ENCODE measurements around the gene LRBA.

Gene LRBA

DNA sequence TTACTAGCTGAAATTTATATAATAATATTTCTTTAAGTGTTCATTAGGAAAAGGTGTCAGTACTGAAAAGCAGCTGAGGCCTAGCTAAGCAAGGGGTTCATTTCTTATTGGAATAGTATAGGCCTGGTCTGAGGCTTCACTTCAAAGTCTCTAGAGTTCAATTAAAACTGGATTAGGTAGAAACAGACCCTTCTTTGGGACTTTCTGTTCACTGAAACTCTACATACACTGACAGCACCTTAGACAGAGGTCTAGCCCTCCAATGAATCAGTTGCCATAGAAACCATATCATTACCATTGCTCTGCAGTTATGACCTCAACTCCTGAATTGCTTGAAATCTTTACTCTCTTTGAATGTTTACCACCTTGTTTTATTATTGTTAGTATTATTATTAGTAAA, 519.5 kb downstream of the LRBA start:
- H3K9me3 ChIP-seq (ENCODE audit: control insufficient read depth, insufficient read depth, low read length), result no peaks in the 10 kb centered on the region
- H3K4me1 ChIP-seq (ENCODE audit: control insufficient read depth, insufficient read depth, low read length), result no peaks in the 10 kb centered on the region
- H3K27me3 ChIP-seq (ENCODE audit: control insufficient read depth, insufficient read depth, low read length), result no peaks in the 10 kb centered on the region
- no peak overlapping the region for H3K4me3 ChIP-seq (ENCODE audit: low read length)
- no peak for DNase-seq (ENCODE audit: low read depth, low spot score)
- no peak overlapping the region for H3K27ac ChIP-seq (ENCODE audit: low read length)
- no peaks in the 10 kb centered on the region for H3K36me3 ChIP-seq (ENCODE audit: control insufficient read depth, insufficient read depth, low read length)

DNA sequence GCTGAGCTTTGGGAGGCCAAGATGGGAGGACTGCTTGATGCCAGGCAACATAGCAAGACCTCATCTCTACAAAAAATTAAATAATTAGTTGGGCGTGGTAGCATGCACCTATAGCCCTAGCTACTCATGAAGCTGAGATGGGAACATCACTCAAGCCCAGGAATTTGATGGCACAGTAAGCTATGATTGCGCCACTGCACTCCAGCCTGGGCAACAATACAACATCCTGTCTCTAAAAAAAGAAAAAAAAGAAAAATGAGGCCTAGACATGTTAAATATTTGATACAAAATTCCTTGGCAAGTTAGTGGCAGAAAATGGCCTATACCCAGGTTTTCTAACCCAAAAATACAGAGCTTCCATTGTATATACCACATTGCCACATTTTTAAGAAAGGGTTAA, 521.2 kb downstream of the LRBA start:
- WGBS (ENCODE audit: insufficient coverage, insufficient read length), result no CpG with 5 or more reads among the region's 2 CpGs
- H3K9me3 ChIP-seq (ENCODE audit: control insufficient read depth, insufficient read depth, low read length), result no peaks in the 10 kb centered on the region
- H3K36me3 ChIP-seq (ENCODE audit: control insufficient read depth, insufficient read depth, low read length), result no peaks in the 10 kb centered on the region
- no peaks in the 10 kb centered on the region for H3K27me3 ChIP-seq (ENCODE audit: control insufficient read depth, insufficient read depth, low read length)
- no peaks in the 10 kb centered on the region for H3K4me1 ChIP-seq (ENCODE audit: control insufficient read depth, insufficient read depth, low read length)
- H3K27ac ChIP-seq (ENCODE audit: low read length), result no peak overlapping the region
- DNase-seq (ENCODE audit: low read depth, low spot score), result no peak
- no peak overlapping the region for H3K4me3 ChIP-seq (ENCODE audit: low read length)

DNA sequence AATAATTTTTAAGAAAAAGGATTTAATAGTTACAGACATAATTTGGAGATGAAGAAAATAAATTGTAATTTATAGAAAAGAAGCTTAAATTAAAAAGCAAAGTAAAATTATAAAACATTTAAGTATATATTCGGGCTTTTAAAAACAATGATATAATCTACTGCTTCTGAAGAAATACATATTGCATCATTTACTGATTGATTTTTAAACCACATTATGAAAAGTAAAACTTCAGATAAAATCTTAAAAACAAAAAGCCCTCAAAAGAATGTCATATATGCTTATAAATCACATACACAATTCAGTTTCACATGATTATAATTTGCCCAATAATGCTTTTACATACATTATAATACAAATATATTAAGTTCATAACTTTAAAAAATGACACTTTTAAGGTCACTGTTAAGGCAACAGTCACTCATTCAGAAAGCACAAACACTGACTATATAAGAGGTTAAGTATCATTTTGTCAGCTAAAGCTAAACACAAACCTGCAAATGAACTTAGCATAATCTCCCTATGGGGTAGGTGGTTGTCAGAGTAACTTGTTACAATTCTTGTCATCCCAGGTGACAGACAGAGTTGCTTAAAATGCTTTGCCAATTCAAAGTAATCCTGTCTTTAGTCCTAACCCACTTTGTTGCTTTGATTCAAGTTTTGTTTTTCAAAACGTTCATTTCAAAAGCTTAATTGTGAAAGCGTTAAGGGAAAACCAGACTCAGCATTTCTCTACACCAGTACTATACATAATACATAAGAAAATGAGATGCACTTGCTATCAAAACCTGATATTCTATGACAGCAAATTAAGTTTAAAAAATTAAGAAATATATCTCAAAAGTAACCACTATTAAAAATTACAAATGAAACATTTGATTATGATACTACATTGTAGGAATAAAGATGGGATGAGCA, 523.7 kb downstream of the LRBA start:
- no peak overlapping the region for H3K27ac ChIP-seq (ENCODE audit: low read length)
- H3K4me1 ChIP-seq (ENCODE audit: control insufficient read depth, insufficient read depth, low read length), result no peaks in the 10 kb centered on the region
- no peaks in the 10 kb centered on the region for H3K9me3 ChIP-seq (ENCODE audit: control insufficient read depth, insufficient read depth, low read length)
- no peak overlapping the region for H3K4me3 ChIP-seq (ENCODE audit: low read length)
- H3K27me3 ChIP-seq (ENCODE audit: control insufficient read depth, insufficient read depth, low read length), result no peaks in the 10 kb centered on the region
- DNase-seq (ENCODE audit: low read depth, low spot score), result no peak
- WGBS (ENCODE audit: insufficient coverage, insufficient read length), result no CpG with 5 or more reads among the region's 3 CpGs
- H3K36me3 ChIP-seq (ENCODE audit: control insufficient read depth, insufficient read depth, low read length), result no peaks in the 10 kb centered on the region

DNA sequence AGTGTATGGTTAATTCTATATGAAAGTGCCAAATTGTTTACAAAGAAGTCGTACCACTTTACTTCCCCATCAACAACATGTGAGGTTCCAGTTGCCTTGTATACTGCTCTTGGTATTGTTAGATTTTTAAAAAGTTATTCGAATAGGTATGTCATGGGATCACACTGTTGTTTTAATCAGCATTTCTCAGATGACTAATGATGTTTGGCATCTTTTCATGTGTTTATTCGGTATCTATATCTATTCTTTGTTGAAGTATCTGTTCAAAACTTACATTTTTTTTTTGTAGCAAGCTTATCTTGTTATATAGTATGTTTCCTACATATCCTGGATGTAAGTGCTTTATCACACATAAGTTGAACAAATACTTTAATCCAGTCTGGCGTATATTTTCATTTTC, 532.5 kb downstream of the LRBA start:
- Histone ChIP-seq H3K9me3 (ENCODE audit: control insufficient read depth, insufficient read depth, low read length) (no peaks in the 10 kb centered on the region), H3K4me1 (ENCODE audit: control insufficient read depth, insufficient read depth, low read length) (no peaks in the 10 kb centered on the region), H3K36me3 (ENCODE audit: control insufficient read depth, insufficient read depth, low read length) (no peaks in the 10 kb centered on the region), H3K27me3 (ENCODE audit: control insufficient read depth, insufficient read depth, low read length) (no peaks in the 10 kb centered on the region), H3K27ac (ENCODE audit: low read length) (no peak overlapping the region), H3K4me3 (ENCODE audit: low read length) (no peak overlapping the region)
- no peak for DNase-seq (ENCODE audit: low read depth, low spot score)
- no CpG with 5 or more reads among the region's 4 CpGs for WGBS (ENCODE audit: insufficient coverage, insufficient read length)

DNA sequence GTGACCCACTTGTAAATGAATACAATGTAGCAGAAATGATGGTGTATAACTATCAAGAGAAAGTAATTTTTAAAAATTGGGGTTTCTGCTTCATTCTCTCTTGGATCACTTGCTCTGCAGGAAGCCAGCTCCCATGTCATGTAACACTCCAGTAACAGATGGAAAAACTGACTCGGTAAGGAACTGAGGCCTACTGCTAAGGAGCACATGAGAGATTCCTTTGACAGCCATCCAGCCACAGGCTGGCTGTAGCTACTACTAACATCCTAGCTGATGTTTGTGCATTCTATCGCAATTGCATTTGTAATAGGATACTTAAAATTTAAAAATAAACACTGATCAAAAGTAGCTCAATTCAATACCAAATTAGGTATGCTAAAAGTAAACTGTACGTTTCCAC, 535.4 kb downstream of the LRBA start:
- H3K27ac ChIP-seq (ENCODE audit: low read length), result no peak overlapping the region
- no peaks in the 10 kb centered on the region for H3K9me3 ChIP-seq (ENCODE audit: control insufficient read depth, insufficient read depth, low read length)
- H3K4me3 ChIP-seq (ENCODE audit: low read length), result no peak overlapping the region
- DNase-seq (ENCODE audit: low read depth, low spot score), result no peak
- no peaks in the 10 kb centered on the region for H3K4me1 ChIP-seq (ENCODE audit: control insufficient read depth, insufficient read depth, low read length)
- no CpG with 5 or more reads among the region's 3 CpGs for WGBS (ENCODE audit: insufficient coverage, insufficient read length)
- H3K36me3 ChIP-seq (ENCODE audit: control insufficient read depth, insufficient read depth, low read length), result no peaks in the 10 kb centered on the region
- no peaks in the 10 kb centered on the region for H3K27me3 ChIP-seq (ENCODE audit: control insufficient read depth, insufficient read depth, low read length)

DNA sequence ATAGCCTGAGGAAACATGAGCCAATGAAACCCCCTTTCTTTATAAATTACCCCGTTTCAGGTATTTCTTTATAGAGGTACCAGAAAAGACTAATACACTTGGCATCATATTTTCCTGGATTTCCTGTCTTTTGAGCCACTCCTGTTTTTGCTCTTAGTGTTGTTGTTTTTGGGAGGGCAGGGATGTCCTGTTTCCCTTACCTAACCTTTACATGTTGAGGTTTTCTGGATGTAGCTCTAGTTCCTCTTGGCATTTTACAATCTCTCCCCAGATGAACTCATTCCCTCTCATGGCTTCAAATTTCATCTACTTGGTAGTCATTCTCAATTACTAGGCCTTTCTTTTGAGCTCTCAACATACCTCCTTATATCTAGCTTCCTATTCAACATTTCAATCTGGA, 537.2 kb downstream of the LRBA start:
- Histone ChIP-seq H3K36me3 (ENCODE audit: control insufficient read depth, insufficient read depth, low read length) (no peaks in the 10 kb centered on the region), H3K9me3 (ENCODE audit: control insufficient read depth, insufficient read depth, low read length) (no peaks in the 10 kb centered on the region), H3K4me1 (ENCODE audit: control insufficient read depth, insufficient read depth, low read length) (no peaks in the 10 kb centered on the region), H3K27me3 (ENCODE audit: control insufficient read depth, insufficient read depth, low read length) (no peaks in the 10 kb centered on the region), H3K27ac (ENCODE audit: low read length) (no peak overlapping the region), H3K4me3 (ENCODE audit: low read length) (no peak overlapping the region)
- WGBS (ENCODE audit: insufficient coverage, insufficient read length), result no CpG with 5 or more reads among the region's 1 CpG
- DNase-seq (ENCODE audit: low read depth, low spot score), result no peak

DNA sequence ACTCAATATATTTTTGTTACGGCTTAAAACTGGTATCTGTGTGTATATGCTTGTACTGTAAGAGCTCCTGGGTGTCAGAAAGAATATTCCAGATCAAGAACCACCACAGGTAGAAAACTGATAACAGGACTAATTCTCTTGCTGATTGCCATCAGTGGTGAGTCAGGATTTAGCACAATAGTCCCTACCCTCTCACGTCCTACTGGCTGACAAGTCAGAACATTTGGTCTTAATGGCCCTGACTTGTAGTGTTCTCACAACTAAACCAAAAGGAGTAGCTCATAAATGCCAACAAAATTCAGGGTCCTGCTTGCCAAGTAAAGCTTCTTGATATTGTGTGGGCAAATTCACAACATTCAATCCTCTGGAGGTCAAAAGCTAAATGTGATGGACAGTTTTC, 538.3 kb downstream of the LRBA start:
- H3K9me3 ChIP-seq (ENCODE audit: control insufficient read depth, insufficient read depth, low read length), result no peaks in the 10 kb centered on the region
- no peak overlapping the region for H3K4me3 ChIP-seq (ENCODE audit: low read length)
- H3K27me3 ChIP-seq (ENCODE audit: control insufficient read depth, insufficient read depth, low read length), result no peaks in the 10 kb centered on the region
- no peaks in the 10 kb centered on the region for H3K36me3 ChIP-seq (ENCODE audit: control insufficient read depth, insufficient read depth, low read length)
- no peak for DNase-seq (ENCODE audit: low read depth, low spot score)
- no peak overlapping the region for H3K27ac ChIP-seq (ENCODE audit: low read length)
- H3K4me1 ChIP-seq (ENCODE audit: control insufficient read depth, insufficient read depth, low read length), result no peaks in the 10 kb centered on the region
- WGBS (ENCODE audit: insufficient coverage, insufficient read length), result no CpG with 5 or more reads among the region's 2 CpGs

DNA sequence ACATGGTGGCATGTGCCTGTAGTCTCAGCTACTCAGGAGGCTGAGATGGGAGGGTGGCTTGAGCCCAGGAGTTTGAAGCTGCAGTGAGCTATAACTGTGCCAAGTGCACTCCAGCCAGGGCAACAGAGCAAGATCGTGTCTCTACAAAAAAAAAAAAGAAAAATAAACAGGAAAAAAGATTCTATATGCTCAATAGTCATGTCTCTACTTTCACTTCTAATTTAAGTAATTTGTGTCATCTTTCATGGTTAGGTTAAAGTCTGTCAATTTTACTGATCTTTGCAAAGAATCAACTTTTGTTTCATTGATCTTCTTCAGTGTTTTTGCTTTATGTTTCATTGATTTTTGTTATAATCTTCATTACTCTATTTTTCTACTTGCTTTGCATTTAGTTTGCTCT, 539.3 kb downstream of the LRBA start:
- Histone ChIP-seq H3K27me3 (ENCODE audit: control insufficient read depth, insufficient read depth, low read length) (no peaks in the 10 kb centered on the region), H3K4me3 (ENCODE audit: low read length) (no peak overlapping the region), H3K36me3 (ENCODE audit: control insufficient read depth, insufficient read depth, low read length) (no peaks in the 10 kb centered on the region), H3K27ac (ENCODE audit: low read length) (no peak overlapping the region), H3K9me3 (ENCODE audit: control insufficient read depth, insufficient read depth, low read length) (no peaks in the 10 kb centered on the region), H3K4me1 (ENCODE audit: control insufficient read depth, insufficient read depth, low read length) (no peaks in the 10 kb centered on the region)
- DNase-seq (ENCODE audit: low read depth, low spot score), result no peak
- no CpG with 5 or more reads among the region's 1 CpG for WGBS (ENCODE audit: insufficient coverage, insufficient read length)

DNA sequence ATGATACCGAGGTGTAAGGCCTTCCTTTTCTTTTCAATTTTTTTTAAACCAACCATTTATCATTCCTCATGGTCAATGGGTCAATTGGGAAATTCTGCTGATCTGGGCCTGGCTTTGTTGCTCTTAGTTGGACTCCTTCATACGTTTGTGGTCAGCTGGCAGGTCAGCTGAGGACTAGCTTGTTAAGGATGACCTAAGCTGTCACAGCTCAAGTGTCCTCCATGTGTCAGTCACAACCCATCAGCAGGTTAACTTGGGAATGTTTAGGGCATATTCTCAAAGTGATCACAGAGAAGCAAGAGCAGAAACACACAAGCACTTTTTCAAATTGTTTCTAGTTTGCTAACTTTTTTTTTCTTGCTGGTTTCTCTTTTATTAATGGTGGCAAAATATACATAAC, 550.6 kb downstream of the LRBA start:
- H3K36me3 ChIP-seq (ENCODE audit: control insufficient read depth, insufficient read depth, low read length), result no peaks in the 10 kb centered on the region
- H3K27ac ChIP-seq (ENCODE audit: low read length), result no peak overlapping the region
- no peaks in the 10 kb centered on the region for H3K27me3 ChIP-seq (ENCODE audit: control insufficient read depth, insufficient read depth, low read length)
- no peak overlapping the region for H3K4me3 ChIP-seq (ENCODE audit: low read length)
- no peaks in the 10 kb centered on the region for H3K9me3 ChIP-seq (ENCODE audit: control insufficient read depth, insufficient read depth, low read length)
- DNase-seq (ENCODE audit: low read depth, low spot score), result no peak
- H3K4me1 ChIP-seq (ENCODE audit: control insufficient read depth, insufficient read depth, low read length), result no peaks in the 10 kb centered on the region
- whole genome bisulfite sequencing (ENCODE audit: insufficient coverage, insufficient read length), result no CpG with 5 or more reads among the region's 2 CpGs

DNA sequence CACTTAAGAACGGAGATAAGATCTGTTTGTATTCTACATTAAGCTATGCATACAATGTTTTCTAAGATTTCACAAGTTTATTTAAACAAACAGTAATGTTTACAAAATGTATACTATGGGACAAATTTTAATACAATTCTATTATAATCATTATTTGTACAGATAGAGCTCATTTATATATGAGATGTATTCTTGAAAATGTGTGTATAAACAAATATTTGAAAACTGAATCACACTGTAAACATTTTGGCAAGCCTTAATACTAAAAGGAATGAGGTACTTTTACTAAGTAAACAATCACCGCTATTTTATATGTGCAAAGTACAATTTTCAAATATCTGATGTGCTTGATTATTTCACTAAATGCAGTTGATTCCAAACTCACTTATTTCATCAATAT, 552.3 kb downstream of the LRBA start:
- no CpG with 5 or more reads among the region's 2 CpGs for WGBS (ENCODE audit: insufficient coverage, insufficient read length)
- H3K4me1 ChIP-seq (ENCODE audit: control insufficient read depth, insufficient read depth, low read length), result no peaks in the 10 kb centered on the region
- no peaks in the 10 kb centered on the region for H3K9me3 ChIP-seq (ENCODE audit: control insufficient read depth, insufficient read depth, low read length)
- H3K27ac ChIP-seq (ENCODE audit: low read length), result no peak overlapping the region
- H3K27me3 ChIP-seq (ENCODE audit: control insufficient read depth, insufficient read depth, low read length), result no peaks in the 10 kb centered on the region
- H3K4me3 ChIP-seq (ENCODE audit: low read length), result no peak overlapping the region
- H3K36me3 ChIP-seq (ENCODE audit: control insufficient read depth, insufficient read depth, low read length), result no peaks in the 10 kb centered on the region
- no peak for DNase-seq (ENCODE audit: low read depth, low spot score)

DNA sequence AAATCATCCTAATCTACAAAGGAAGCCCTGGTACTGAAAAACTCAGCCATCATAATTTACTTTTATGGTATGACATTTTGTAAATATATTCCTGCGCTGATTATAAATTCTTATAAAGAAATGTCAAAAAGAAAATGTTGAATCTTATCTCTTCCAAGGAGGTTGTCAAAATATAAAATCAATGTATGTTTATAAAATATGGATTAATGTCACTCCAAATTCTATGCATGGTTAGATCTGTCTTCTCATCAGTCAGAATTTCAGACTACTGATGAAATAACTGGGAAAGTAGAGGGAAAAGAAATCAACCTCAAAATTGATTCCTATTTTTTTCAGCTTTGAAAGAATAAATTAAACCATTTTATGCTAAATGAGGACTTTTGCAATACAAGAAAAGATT, 553.1 kb downstream of the LRBA start:
- H3K36me3 ChIP-seq (ENCODE audit: control insufficient read depth, insufficient read depth, low read length), result no peaks in the 10 kb centered on the region
- WGBS (ENCODE audit: insufficient coverage, insufficient read length), result no CpG with 5 or more reads among the region's 1 CpG
- H3K4me3 ChIP-seq (ENCODE audit: low read length), result no peak overlapping the region
- H3K27me3 ChIP-seq (ENCODE audit: control insufficient read depth, insufficient read depth, low read length), result no peaks in the 10 kb centered on the region
- H3K27ac ChIP-seq (ENCODE audit: low read length), result no peak overlapping the region
- no peaks in the 10 kb centered on the region for H3K9me3 ChIP-seq (ENCODE audit: control insufficient read depth, insufficient read depth, low read length)
- H3K4me1 ChIP-seq (ENCODE audit: control insufficient read depth, insufficient read depth, low read length), result no peaks in the 10 kb centered on the region
- no peak for DNase-seq (ENCODE audit: low read depth, low spot score)
